PC-3 (cell line): ENCODE results near the gene ADAMTSL3.

Source experiments
- CTCF ChIP-seq: fragments of 300-600 bp; sonication (generic); conservative IDR thresholded peaks from 2 replicates; pipeline ENCODE4 v1.5.1; 2017; ENCODE audit warnings: antibody characterized with exemption, low read depth, mild to moderate bottlenecking, low read length
- EZH2 ChIP-seq: fragments of 300-600 bp; sonication (generic); IDR thresholded peaks from one replicate; pipeline ENCODE4 v1.6.1; 2017; ENCODE audit warnings: antibody characterized with exemption, mild to moderate bottlenecking, low read length; ENCODE audit not compliant: unreplicated experiment
- EZH2phosphoT487 ChIP-seq: fragments of 300-600 bp; sonication (generic); IDR thresholded peaks from 2 replicates; pipeline ENCODE4 v1.6.1; 2018; ENCODE audit warnings: mild to moderate bottlenecking, antibody characterized with exemption, low read length, borderline replicate concordance

GRCh38 chr15:83612898-83613635, 40.9 kb upstream of the ADAMTSL3 start:
- TF ChIP-seq CTCF: no peak
- TF ChIP-seq EZH2: no peak
- no peak for TF ChIP-seq EZH2phosphoT487
